GM19455 (cell line): ENCODE results near the gene TSPY3.
"Not testable (repeated sequence)": the region's sequence is repeated elsewhere in the genome, so short reads cannot be mapped to it uniquely, and the experiment has no call there.

ENCODE experiments used
- ATAC-seq: cut with Tn5 transposase; IDR thresholded peaks from one replicate; pipeline ENCODE4 v1.9.1; 2021; ENCODE audit not compliant: unreplicated experiment

The TSPY3 gene, protein sequence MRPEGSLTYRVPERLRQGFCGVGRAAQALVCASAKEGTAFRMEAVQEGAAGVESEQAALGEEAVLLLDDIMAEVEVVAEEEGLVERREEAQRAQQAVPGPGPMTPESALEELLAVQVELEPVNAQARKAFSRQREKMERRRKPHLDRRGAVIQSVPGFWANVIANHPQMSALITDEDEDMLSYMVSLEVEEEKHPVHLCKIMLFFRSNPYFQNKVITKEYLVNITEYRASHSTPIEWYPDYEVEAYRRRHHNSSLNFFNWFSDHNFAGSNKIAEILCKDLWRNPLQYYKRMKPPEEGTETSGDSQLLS

DNA sequence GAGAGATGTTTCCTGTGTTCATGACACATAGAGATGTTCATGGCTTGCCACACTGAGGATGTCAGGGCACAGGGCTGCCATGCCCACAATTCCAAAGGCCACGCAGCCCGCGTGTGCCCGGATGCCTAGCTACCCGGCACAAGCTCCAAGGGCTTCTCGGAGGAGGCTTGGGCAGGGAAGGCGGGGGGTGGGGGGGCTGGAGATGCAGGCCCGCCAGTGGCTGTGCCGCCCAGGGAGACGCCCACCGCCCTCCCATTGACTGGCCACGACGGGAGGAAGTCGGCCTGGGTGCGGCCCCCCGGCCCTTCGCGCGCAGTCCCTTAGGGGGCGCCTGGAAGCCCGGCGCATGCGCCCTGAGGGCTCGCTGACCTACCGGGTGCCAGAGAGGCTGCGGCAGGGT, at the start of gene TSPY3:
TSS of gene TSPY3 (plus strand) at position 301 of the 400 bp plus-strand sequence. CDS start at position 347, 46 bp downstream.
- not testable (repeated sequence) for ATAC-seq

DNA sequence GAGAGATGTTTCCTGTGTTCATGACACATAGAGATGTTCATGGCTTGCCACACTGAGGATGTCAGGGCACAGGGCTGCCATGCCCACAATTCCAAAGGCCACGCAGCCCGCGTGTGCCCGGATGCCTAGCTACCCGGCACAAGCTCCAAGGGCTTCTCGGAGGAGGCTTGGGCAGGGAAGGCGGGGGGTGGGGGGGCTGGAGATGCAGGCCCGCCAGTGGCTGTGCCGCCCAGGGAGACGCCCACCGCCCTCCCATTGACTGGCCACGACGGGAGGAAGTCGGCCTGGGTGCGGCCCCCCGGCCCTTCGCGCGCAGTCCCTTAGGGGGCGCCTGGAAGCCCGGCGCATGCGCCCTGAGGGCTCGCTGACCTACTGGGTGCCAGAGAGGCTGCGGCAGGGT, 40.7 kb upstream of the TSPY3 start, which contains the start of gene TSPY8:
TSS of gene TSPY8 (plus strand) at position 301 of the 400 bp plus-strand sequence. CDS start at position 347, 46 bp downstream.
- not testable (repeated sequence) for ATAC-seq

DNA sequence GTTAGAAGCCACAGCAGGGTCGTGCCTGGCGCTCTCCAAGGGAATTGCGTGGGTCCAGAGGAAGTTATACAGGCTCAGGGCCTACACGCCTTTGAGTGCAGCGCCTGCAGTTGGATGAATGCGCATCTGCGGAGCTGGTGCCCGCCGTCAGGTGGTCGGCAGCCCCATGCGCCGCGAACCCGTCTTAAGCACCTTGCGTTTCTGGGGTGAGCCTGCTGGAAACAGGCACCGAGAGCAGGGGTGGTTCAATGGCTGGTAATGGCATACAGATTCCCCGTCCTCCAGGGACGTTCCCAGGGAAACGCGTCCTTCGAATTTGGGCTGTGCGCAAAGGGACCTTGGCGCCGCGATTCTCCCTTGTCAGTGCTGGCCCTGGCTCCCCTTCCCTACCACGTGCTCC, 1.7 kb upstream of the TSPY3 start:
- ATAC-seq = not testable (repeated sequence)
